ENCODE data around the gene PEX6. TPM values are rescaled to one million over a fixed set of nuclear protein-coding genes. Genes with fewer than 3 reads are reported as not detected.

Gene PEX6
- total and polyA plus RNA-seq, 2 of the 13 experiments (the other 11 are each of a cell fraction or from before 2014, with no cell fraction given): 5.1 to 6.7 TPM

DNA sequence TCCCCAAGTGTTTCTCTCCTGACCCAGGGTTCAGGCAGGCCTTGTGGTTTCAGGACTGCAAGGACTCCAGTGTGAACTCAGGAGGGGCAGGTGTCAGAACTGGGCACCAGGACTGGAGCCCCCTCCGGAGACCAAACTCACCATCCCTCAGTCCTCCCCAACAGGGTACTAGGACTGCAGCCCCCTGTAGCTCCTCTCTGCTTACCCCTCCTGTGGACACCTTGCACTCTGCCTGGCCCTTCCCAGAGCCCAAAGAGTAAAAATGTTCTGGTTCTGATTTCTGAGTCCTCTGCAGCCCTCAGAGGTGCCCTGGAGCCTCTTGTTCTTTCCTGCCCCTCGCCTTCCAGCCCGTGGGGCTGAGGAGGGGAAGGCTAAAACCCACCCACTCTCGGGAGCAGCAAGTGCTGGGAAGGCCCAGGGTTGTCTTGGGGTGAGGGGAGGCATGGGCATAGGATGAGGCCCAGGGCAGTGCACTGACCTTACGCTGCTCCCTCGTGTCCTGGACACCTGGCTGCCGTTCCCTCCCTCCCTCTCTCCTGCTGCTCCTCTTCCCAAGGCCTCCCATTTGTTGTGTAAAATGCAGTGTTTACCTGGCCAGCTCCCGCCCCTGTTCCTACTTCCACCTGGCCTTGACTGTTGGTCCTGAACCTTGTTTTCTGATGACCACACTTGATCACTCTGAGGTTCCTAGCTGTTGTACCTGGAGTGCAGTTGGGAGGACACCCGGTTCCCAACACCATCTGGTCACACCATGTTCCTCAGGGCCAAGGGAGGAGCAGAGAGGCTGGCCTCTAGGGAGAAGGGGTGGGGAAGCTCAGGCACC lies 39.8 kb downstream of the PEX6 start (continued):
- TF ChIP-seq, protein P1, sequence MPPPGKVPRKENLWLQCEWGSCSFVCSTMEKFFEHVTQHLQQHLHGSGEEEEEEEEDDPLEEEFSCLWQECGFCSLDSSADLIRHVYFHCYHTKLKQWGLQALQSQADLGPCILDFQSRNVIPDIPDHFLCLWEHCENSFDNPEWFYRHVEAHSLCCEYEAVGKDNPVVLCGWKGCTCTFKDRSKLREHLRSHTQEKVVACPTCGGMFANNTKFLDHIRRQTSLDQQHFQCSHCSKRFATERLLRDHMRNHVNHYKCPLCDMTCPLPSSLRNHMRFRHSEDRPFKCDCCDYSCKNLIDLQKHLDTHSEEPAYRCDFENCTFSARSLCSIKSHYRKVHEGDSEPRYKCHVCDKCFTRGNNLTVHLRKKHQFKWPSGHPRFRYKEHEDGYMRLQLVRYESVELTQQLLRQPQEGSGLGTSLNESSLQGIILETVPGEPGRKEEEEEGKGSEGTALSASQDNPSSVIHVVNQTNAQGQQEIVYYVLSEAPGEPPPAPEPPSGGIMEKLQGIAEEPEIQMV (CRISPR knock-in tag; IDR thresholded peaks at IDR 0.05; ENCODE audit: low read depth): peak; percentile 85
- TF ChIP-seq ZFAT (CRISPR knock-in tag; conservative IDR thresholded peaks at IDR 0.05) (no peak), NBN (conservative IDR thresholded peaks at IDR 0.05) (no peak), ZNF260 (CRISPR knock-in tag; IDR thresholded peaks at IDR 0.05; ENCODE audit: borderline replicate concordance, low read depth) (no peak), ZNF337 (CRISPR knock-in tag; IDR thresholded peaks at IDR 0.05; ENCODE audit: borderline replicate concordance, low read depth) (no peak), HNRNPLL (IDR thresholded peaks at IDR 0.05; ENCODE audit: low read depth, low read length, poor library complexity, severe bottlenecking) (no peak), ZNF224 (CRISPR knock-in tag; IDR thresholded peaks at IDR 0.05) (no peak), KAT2B (IDR thresholded peaks at IDR 0.05; ENCODE audit: borderline replicate concordance, low read depth, low read length) (no peak), NFE2 (CRISPR knock-in tag; IDR thresholded peaks at IDR 0.05) (no peak), ZNF589 (CRISPR knock-in tag; conservative IDR thresholded peaks at IDR 0.05) (peak; percentile 90; the same call in 1 of the 2 replicates), TCF7 (IDR thresholded peaks at IDR 0.05; ENCODE audit: low read depth) (no peak), CREM (IDR thresholded peaks at IDR 0.05) (peak; percentile 64; the same call in 1 of the 2 replicates), CREM (CRISPR knock-in tag; IDR thresholded peaks at IDR 0.05) (no peak), MEIS1 (CRISPR knock-in tag; IDR thresholded peaks at IDR 0.05; ENCODE audit: borderline replicate concordance) (peak; percentile 60; the same call in 1 of the 2 replicates), ZNF333 (CRISPR knock-in tag; IDR thresholded peaks at IDR 0.05; ENCODE audit: borderline replicate concordance) (no peak), RAD21 (CRISPR knock-in tag; IDR thresholded peaks at IDR 0.05) (peak; percentile 44; the same call in 1 of the 2 replicates), ZFY (CRISPR knock-in tag; IDR thresholded peaks at IDR 0.05) (peak; percentile 72), ZNF501 (CRISPR knock-in tag; IDR thresholded peaks at IDR 0.05) (peak; percentile 52), MTA1 (CRISPR knock-in tag; IDR thresholded peaks at IDR 0.05; ENCODE audit: borderline replicate concordance) (peak; percentile 99), MEF2D (CRISPR knock-in tag; IDR thresholded peaks at IDR 0.05) (peak; percentile 87; the same call in 1 of the 2 replicates)
- TF ChIP-seq, protein P2, sequence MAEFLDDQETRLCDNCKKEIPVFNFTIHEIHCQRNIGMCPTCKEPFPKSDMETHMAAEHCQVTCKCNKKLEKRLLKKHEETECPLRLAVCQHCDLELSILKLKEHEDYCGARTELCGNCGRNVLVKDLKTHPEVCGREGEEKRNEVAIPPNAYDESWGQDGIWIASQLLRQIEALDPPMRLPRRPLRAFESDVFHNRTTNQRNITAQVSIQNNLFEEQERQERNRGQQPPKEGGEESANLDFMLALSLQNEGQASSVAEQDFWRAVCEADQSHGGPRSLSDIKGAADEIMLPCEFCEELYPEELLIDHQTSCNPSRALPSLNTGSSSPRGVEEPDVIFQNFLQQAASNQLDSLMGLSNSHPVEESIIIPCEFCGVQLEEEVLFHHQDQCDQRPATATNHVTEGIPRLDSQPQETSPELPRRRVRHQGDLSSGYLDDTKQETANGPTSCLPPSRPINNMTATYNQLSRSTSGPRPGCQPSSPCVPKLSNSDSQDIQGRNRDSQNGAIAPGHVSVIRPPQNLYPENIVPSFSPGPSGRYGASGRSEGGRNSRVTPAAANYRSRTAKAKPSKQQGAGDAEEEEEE (CRISPR knock-in tag; IDR thresholded peaks at IDR 0.05; ENCODE audit: borderline replicate concordance): no peak
- TF ChIP-seq, protein P3, sequence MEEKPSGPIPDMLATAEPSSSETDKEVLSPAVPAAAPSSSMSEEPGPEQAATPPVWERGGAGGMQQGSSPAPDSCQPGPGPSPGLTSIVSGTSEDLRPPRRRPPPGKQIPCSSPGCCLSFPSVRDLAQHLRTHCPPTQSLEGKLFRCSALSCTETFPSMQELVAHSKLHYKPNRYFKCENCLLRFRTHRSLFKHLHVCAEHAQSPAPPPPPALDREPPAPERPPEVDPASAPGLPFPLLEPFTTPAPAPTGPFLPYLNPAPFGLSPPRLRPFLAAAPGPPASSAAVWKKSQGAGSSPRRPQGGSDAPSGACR (CRISPR knock-in tag; IDR thresholded peaks at IDR 0.05): peak; percentile 98
- TF ChIP-seq, protein P4, sequence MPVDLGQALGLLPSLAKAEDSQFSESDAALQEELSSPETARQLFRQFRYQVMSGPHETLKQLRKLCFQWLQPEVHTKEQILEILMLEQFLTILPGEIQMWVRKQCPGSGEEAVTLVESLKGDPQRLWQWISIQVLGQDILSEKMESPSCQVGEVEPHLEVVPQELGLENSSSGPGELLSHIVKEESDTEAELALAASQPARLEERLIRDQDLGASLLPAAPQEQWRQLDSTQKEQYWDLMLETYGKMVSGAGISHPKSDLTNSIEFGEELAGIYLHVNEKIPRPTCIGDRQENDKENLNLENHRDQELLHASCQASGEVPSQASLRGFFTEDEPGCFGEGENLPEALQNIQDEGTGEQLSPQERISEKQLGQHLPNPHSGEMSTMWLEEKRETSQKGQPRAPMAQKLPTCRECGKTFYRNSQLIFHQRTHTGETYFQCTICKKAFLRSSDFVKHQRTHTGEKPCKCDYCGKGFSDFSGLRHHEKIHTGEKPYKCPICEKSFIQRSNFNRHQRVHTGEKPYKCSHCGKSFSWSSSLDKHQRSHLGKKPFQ (CRISPR knock-in tag; IDR thresholded peaks at IDR 0.05; ENCODE audit: insufficient replicate concordance): peak; percentile 92

Measured in HepG2 (cell line).